Liver (tissue), 9 donors: Measurements from ENCODE around the gene UIMC1. TPM values are rescaled to one million over a fixed set of nuclear protein-coding genes. Genes with fewer than 3 reads are reported as not detected.

Experiments
- DNase-seq: peaks from one replicate; pipeline ENCODE4 v3.0.0-alpha.2; 2017; ENCODE audit warnings: low spot score
- H3K27ac ChIP-seq, 2 donors: one replicate each; pipeline ENCODE4 v1.7.0; 2013; ENCODE audit warnings: inconsistent platforms in 2 of 2, low read length in 2 of 2, control low read depth in 1 of 2, low read depth in 1 of 2, mild to moderate bottlenecking in 1 of 2
- H3K27me3 ChIP-seq, 4 donors: one replicate each; pipeline versions ENCODE4 v1.6.1 to v1.7.0; 2013; ENCODE audit warnings: low read length in 3 of 4, inconsistent platforms in 1 of 4, mild to moderate bottlenecking in 1 of 4, moderate library complexity in 1 of 4; ENCODE audit not compliant: control insufficient read depth in 4 of 4, insufficient read depth in 4 of 4
- H3K36me3 ChIP-seq, 4 donors: one replicate each; pipeline versions ENCODE4 v1.6.1 to v1.7.0; 2013; ENCODE audit warnings: low read length in 3 of 4, mild to moderate bottlenecking in 3 of 4, low read depth in 1 of 4, moderate library complexity in 1 of 4; ENCODE audit not compliant: control insufficient read depth in 4 of 4, insufficient read depth in 3 of 4
- H3K4me1 ChIP-seq, 4 donors: one replicate each; pipeline versions ENCODE4 v1.6.1 to v1.7.0; 2013; ENCODE audit warnings: low read length in 3 of 4, mild to moderate bottlenecking in 3 of 4, moderate library complexity in 1 of 4; ENCODE audit not compliant: control insufficient read depth in 4 of 4, insufficient read depth in 4 of 4
- H3K4me3 ChIP-seq, 3 donors: one replicate each; pipeline versions ENCODE4 v1.6.1 to v1.7.0; 2013; ENCODE audit warnings: low read length in 3 of 3, control low read depth in 1 of 3, low read depth in 1 of 3, mild to moderate bottlenecking in 1 of 3
- H3K9ac ChIP-seq, 2 donors: one replicate each; pipeline ENCODE4 v1.7.0; 2013; ENCODE audit warnings: low read length in 2 of 2, mild to moderate bottlenecking in 2 of 2, moderate library complexity in 2 of 2, control low read depth in 1 of 2, low read depth in 1 of 2
- H3K9me3 ChIP-seq, 4 donors: one replicate each; pipeline versions ENCODE4 v1.6.1 to v1.7.0; 2013; ENCODE audit warnings: low read length in 3 of 4; ENCODE audit not compliant: control insufficient read depth in 4 of 4
- CTCF ChIP-seq: fragments of 150-350 bp; IDR thresholded peaks from 2 replicates; pipeline ENCODE4 v1.5.1; 2017; ENCODE audit warnings: improper control_type of control experiment, low read depth, low read length; ENCODE audit not compliant: missing input control
- FOXA1 ChIP-seq: IDR thresholded peaks from 2 replicates; pipeline ENCODE4 v1.6.1; 2016; ENCODE audit warnings: antibody characterized with exemption
- FOXA2 ChIP-seq: IDR thresholded peaks from 2 replicates; pipeline ENCODE4 v1.6.1; 2016; ENCODE audit warnings: antibody characterized with exemption
- GABPA ChIP-seq, 2 donors: IDR thresholded peaks in 1 of 2; conservative IDR thresholded peaks in 1 of 2; 2 replicates each; pipeline ENCODE4 v1.6.1; 2016; ENCODE audit warnings: antibody characterized with exemption in 2 of 2, mild to moderate bottlenecking in 1 of 2, moderate library complexity in 1 of 2
- HNF4A ChIP-seq, 2 donors: conservative IDR thresholded peaks; 2 replicates each; pipeline ENCODE4 v1.6.1; 2016; ENCODE audit warnings: antibody characterized with exemption in 2 of 2, mild to moderate bottlenecking in 2 of 2
- HNF4G ChIP-seq: IDR thresholded peaks from 2 replicates; pipeline ENCODE4 v1.6.1; 2016; ENCODE audit warnings: antibody characterized with exemption
- JUND ChIP-seq, 2 donors: IDR thresholded peaks; 2 replicates each; pipeline ENCODE4 v1.6.1; 2016; ENCODE audit warnings: antibody characterized with exemption in 2 of 2
- NR2F2 ChIP-seq: IDR thresholded peaks from 2 replicates; pipeline ENCODE4 v1.6.1; 2016; ENCODE audit warnings: antibody characterized with exemption
- REST ChIP-seq: IDR thresholded peaks from 2 replicates; pipeline ENCODE4 v1.6.1; 2016; ENCODE audit warnings: antibody characterized with exemption, mild to moderate bottlenecking
- RXRA ChIP-seq, 2 donors: IDR thresholded peaks; 2 replicates each; pipeline ENCODE4 v1.6.1; 2017 to 2018; ENCODE audit warnings: antibody characterized with exemption in 2 of 2, mild to moderate bottlenecking in 1 of 2
- SP1 ChIP-seq: IDR thresholded peaks from 2 replicates; pipeline ENCODE4 v1.6.1; 2018; ENCODE audit warnings: antibody characterized with exemption, mild to moderate bottlenecking
- TAF1 ChIP-seq: conservative IDR thresholded peaks from 2 replicates; pipeline ENCODE4 v1.6.1; 2016; ENCODE audit warnings: antibody characterized with exemption, mild to moderate bottlenecking
- YY1 ChIP-seq: IDR thresholded peaks from 2 replicates; pipeline ENCODE4 v1.6.1; 2016; ENCODE audit warnings: antibody characterized with exemption, mild to moderate bottlenecking
- WGBS: extraction: QIAGEN DNeasy Blood & Tissue Kit; methylation state at CpG from one replicate; pipeline ENCODE4 v1.1.7; 2013; 5-methylcytosine and 5-hydroxymethylcytosine counted together
- polyA plus RNA-seq, 2 donors: library from polyadenylated mRNA; stranded (reverse) in 1 of 2; unstranded in 1 of 2; fragments of 200-250 nt in 1 of 2; fragments of >200 nt in 1 of 2; fragmentation: Nextera tagmentation in 1 of 2; extraction: Ambion mirVana in 1 of 2; gene quantifications; one replicate each; pipeline versions ENCODE4 v1.2.1 to v1.2.3, GENCODE V29; 2013 to 2015
- total RNA-seq, 2 donors: library from RNA; depleted of rRNA; stranded (reverse); fragments of >200 nt; gene quantifications; one replicate each; pipeline ENCODE4 v1.2.3, GENCODE V29; 2014
- donor health status: healthy.
- donor health status: healthy.
- donor health status: healthy.
- donor health status: healthy.
- donor health status: healthy.

The UIMC1 gene
- total and polyA plus RNA-seq, 4 donors: 5.9 to 26.0 (median 11.7) TPM

- WGBS: 87% methylated on average over 1 of the region's 1 CpG
- no peaks in the 10 kb centered on the region for H3K27me3 ChIP-seq
- no peak overlapping the region for H3K9ac ChIP-seq
- TF ChIP-seq FOXA1 (no peak), HNF4G (no peak), REST (no peak), CTCF (no peak), HNF4A (conservative IDR thresholded peaks at IDR 0.05) (no peak), FOXA2 (no peak), TAF1 (no peak)
- H3K4me1 ChIP-seq: no peaks in the 10 kb centered on the region
- DNase-seq: no peak
- no peaks in the 10 kb centered on the region for H3K9me3 ChIP-seq
- H3K36me3 ChIP-seq: peaks cover 0 to under 1% (median 0%) of the 10 kb centered on the region in 4 donors
- H3K27ac ChIP-seq: no peak overlapping the region
- no peak overlapping the region for H3K4me3 ChIP-seq
Measured at GRCh38 chr5:177035976-177036375, 29.4 kb upstream of the UIMC1 start.

- no peaks in the 10 kb centered on the region for H3K4me1 ChIP-seq
- no peak overlapping the region for H3K9ac ChIP-seq
- H3K36me3 ChIP-seq: peaks cover 0 to 2% (median 1%) of the 10 kb centered on the region in 4 donors
- H3K27ac ChIP-seq: no peak overlapping the region
- 93% methylated on average over 6 of the region's 6 CpGs for WGBS
- TF ChIP-seq HNF4A (conservative IDR thresholded peaks at IDR 0.05): peak in 1 of 2 donors; percentile 5
- no peak for TF ChIP-seq SP1
- no peaks in the 10 kb centered on the region for H3K9me3 ChIP-seq
- DNase-seq: no peak
- no peak overlapping the region for H3K4me3 ChIP-seq
- no peaks in the 10 kb centered on the region for H3K27me3 ChIP-seq
Measured at GRCh38 chr5:177029498-177029897, 22.9 kb upstream of the UIMC1 start.

- Histone ChIP-seq H3K4me3 (no peak overlapping the region), H3K9me3 (no peaks in the 10 kb centered on the region), H3K27ac (no peak overlapping the region), H3K9ac (no peak overlapping the region), H3K27me3 (no peaks in the 10 kb centered on the region), H3K36me3 (peaks cover 0 to 2% (median 1%) of the 10 kb centered on the region in 4 donors), H3K4me1 (peaks cover 0 to 8% (median 6%) of the 10 kb centered on the region in 4 donors)
- no peak for DNase-seq
- TF ChIP-seq JUND (IDR thresholded peaks at IDR 0.05): no peak
- TF ChIP-seq RXRA (IDR thresholded peaks at IDR 0.05): no peak
- TF ChIP-seq GABPA (IDR thresholded peaks at IDR 0.05 in 1 of 2, conservative IDR thresholded peaks at IDR 0.05 in 1 of 2): no peak
- no peak for TF ChIP-seq NR2F2
- no peak for TF ChIP-seq YY1
- TF ChIP-seq FOXA2: no peak
- 97% methylated on average over 2 of the region's 2 CpGs for WGBS
Measured at GRCh38 chr5:177027665-177028064, 21.1 kb upstream of the UIMC1 start.
